Measurements from ENCODE around the gene TWNK. TPM values are rescaled to one million over a fixed set of nuclear protein-coding genes. Genes with fewer than 3 reads are reported as not detected.

The TWNK gene
- total and polyA plus RNA-seq, 9 of the 15 experiments (the other 6 are each of a cell fraction or from before 2014, with no cell fraction given), result 11.6 to 34.7 (median 17.4) TPM

DNA sequence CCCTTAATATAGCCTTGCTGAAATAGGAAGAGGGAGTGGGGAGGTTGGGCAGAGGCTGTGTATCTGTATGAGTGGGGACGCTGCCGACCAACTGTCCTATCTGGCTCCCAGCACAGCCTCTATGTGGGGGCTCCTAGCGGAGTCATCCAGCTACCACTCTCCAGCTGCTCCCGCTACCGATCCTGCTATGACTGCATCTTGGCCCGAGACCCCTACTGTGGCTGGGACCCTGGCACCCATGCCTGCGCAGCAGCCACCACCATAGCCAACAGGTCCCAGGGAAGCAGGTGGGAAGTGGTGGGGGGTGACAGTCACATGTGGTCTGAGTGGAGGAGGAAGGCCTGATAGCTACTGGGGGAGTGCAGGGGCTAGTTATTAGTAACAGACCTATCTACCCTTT lies 6.6 kb upstream of the TWNK start:
- no peak for ATAC-seq
- Histone ChIP-seq H3K4me2 (ENCODE audit: insufficient read depth, low read length) (no peak overlapping the region), H3K9me3 (replicated peaks; ENCODE audit: control insufficient read depth, insufficient read depth, low read depth, low read length) (no peaks in the 10 kb centered on the region), H3K9me1 (ENCODE audit: control insufficient read depth, insufficient read depth, low read length) (no peaks in the 10 kb centered on the region), H3K36me3 (ENCODE audit: control insufficient read depth, insufficient read depth, low read length) (peaks cover 20% of the 10 kb centered on the region; the same call in 2 of the 3 replicates), H3K9ac (ENCODE audit: insufficient read depth in 1 of 2, low read depth in 2 of 2, low read length in 2 of 2) (no peak overlapping the region), H3K4me1 (replicated peaks in 1 of 2; ENCODE audit: control insufficient read depth in 2 of 2, insufficient read depth in 2 of 2, low read length in 2 of 2) (peaks cover 0 to 4% of the 10 kb centered on the region in 2 experiments; a peak in 2 of 5 replicates), H3K27ac (ENCODE audit: extremely low read depth, low read depth, low read length) (no peak overlapping the region), H3K4me3 (no peak overlapping the region), H4K20me1 (replicated peaks; ENCODE audit: control insufficient read depth, insufficient read depth, low read length) (no peaks in the 10 kb centered on the region; the same call in 1 of the 2 replicates), H2AFZ (ENCODE audit: low read depth, low read length) (no peak overlapping the region), H3K79me2 (ENCODE audit: control insufficient read depth, insufficient read depth, low read length) (0 out of 3 replicates have a peak, but pooled peaks cover 2% of the 10 kb centered on the region), H3K27me3 (ENCODE audit: control insufficient read depth in 2 of 2, insufficient read depth in 2 of 2, low read length in 2 of 2) (no peaks in the 10 kb centered on the region)
- FAIRE-seq, result no peak
- in situ Hi-C loops (cut with MboI), result loop anchor here (25.0 kb wide), 1 partner anchor 1057 kb away; no protein-coding TSS in a partner anchor
- 93% methylated on average over 7 of the region's 7 CpGs for WGBS (ENCODE audit: insufficient coverage, low coverage, missing lambda C conversion rate)
- POLR2A ChIA-PET, result no interaction called here
- CTCF ChIA-PET (ENCODE audit: low intra/inter-chr PET ratio), result no interaction called here
- intact Hi-C loops (cut with micrococcal nuclease), result no loop called here
- no peak for DNase-seq (ENCODE audit: extremely low read depth in 1 of 4, low spot score in 3 of 4)
- no TSS peak for BruUV-seq (replicated peaks)
- no peak for TF ChIP-seq ZBTB7A (IDR thresholded peaks at IDR 0.05; ENCODE audit: borderline replicate concordance, control insufficient read depth, low read depth, low read length)
- no peak for TF ChIP-seq FUS (optimal IDR thresholded peaks at IDR 0.05; ENCODE audit: low read depth, low read length)
- no peak for TF ChIP-seq CBFA2T2 (conservative IDR thresholded peaks at IDR 0.05)
- no peak for TF ChIP-seq NR2C2 (CRISPR knock-in tag; IDR thresholded peaks at IDR 0.05)
- TF ChIP-seq NR2C2 (tag; IDR thresholded peaks at IDR 0.05), result no peak
- TF ChIP-seq, protein P1, sequence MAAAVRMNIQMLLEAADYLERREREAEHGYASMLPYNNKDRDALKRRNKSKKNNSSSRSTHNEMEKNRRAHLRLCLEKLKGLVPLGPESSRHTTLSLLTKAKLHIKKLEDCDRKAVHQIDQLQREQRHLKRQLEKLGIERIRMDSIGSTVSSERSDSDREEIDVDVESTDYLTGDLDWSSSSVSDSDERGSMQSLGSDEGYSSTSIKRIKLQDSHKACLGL (CRISPR knock-in tag; IDR thresholded peaks at IDR 0.05; ENCODE audit: borderline replicate concordance, poor library complexity, severe bottlenecking), result no peak
- TF ChIP-seq, protein P2, sequence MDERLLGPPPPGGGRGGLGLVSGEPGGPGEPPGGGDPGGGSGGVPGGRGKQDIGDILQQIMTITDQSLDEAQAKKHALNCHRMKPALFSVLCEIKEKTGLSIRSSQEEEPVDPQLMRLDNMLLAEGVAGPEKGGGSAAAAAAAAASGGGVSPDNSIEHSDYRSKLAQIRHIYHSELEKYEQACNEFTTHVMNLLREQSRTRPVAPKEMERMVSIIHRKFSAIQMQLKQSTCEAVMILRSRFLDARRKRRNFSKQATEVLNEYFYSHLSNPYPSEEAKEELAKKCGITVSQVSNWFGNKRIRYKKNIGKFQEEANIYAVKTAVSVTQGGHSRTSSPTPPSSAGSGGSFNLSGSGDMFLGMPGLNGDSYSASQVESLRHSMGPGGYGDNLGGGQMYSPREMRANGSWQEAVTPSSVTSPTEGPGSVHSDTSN (CRISPR knock-in tag; IDR thresholded peaks at IDR 0.05; ENCODE audit: low read depth), result no peak
- TF ChIP-seq, protein P2 (tag; conservative IDR thresholded peaks at IDR 0.05; ENCODE audit: low read depth), result no peak
- no peak for TF ChIP-seq ADNP (tag; IDR thresholded peaks at IDR 0.05)
- TF ChIP-seq, protein P3, sequence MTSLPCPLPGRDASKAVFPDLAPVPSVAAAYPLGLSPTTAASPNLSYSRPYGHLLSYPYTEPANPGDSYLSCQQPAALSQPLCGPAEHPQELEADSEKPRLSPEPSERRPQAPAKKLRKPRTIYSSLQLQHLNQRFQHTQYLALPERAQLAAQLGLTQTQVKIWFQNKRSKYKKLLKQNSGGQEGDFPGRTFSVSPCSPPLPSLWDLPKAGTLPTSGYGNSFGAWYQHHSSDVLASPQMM (CRISPR knock-in tag; IDR thresholded peaks at IDR 0.05), result no peak
- TF ChIP-seq, protein P4, sequence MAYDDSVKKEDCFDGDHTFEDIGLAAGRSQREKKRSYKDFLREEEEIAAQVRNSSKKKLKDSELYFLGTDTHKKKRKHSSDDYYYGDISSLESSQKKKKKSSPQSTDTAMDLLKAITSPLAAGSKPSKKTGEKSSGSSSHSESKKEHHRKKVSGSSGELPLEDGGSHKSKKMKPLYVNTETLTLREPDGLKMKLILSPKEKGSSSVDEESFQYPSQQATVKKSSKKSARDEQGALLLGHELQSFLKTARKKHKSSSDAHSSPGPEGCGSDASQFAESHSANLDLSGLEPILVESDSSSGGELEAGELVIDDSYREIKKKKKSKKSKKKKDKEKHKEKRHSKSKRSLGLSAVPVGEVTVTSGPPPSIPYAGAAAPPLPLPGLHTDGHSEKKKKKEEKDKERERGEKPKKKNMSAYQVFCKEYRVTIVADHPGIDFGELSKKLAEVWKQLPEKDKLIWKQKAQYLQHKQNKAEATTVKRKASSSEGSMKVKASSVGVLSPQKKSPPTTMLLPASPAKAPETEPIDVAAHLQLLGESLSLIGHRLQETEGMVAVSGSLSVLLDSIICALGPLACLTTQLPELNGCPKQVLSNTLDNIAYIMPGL (CRISPR knock-in tag; IDR thresholded peaks at IDR 0.05), result no peak
- TF ChIP-seq NCOA6 (IDR thresholded peaks at IDR 0.05), result no peak
- no peak for TF ChIP-seq FOXA1 (IDR thresholded peaks at IDR 0.05; ENCODE audit: borderline replicate concordance)
- TF ChIP-seq ZNF316 (IDR thresholded peaks at IDR 0.05), result no peak
- no peak for TF ChIP-seq ZNF217 (CRISPR knock-in tag; IDR thresholded peaks at IDR 0.05)
- TF ChIP-seq, protein P5, sequence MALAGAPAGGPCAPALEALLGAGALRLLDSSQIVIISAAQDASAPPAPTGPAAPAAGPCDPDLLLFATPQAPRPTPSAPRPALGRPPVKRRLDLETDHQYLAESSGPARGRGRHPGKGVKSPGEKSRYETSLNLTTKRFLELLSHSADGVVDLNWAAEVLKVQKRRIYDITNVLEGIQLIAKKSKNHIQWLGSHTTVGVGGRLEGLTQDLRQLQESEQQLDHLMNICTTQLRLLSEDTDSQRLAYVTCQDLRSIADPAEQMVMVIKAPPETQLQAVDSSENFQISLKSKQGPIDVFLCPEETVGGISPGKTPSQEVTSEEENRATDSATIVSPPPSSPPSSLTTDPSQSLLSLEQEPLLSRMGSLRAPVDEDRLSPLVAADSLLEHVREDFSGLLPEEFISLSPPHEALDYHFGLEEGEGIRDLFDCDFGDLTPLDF (CRISPR knock-in tag; IDR thresholded peaks at IDR 0.05), result no peak
- no peak for TF ChIP-seq ZNF583 (CRISPR knock-in tag; IDR thresholded peaks at IDR 0.05)
- TF ChIP-seq GABPB1 (CRISPR knock-in tag; IDR thresholded peaks at IDR 0.05), result no peak

All from K562 (cell line).